Esophagus squamous epithelium (tissue), 5 donors: ENCODE measurements around the gene CCDC39. TPM values are rescaled to one million over a fixed set of nuclear protein-coding genes. Genes with fewer than 3 reads are reported as not detected.
"Not testable (repeated sequence)": the region's sequence is repeated elsewhere in the genome, so short reads cannot be mapped to it uniquely, and the experiment has no call there.

Experiments used
- DNase-seq: peaks from one replicate; lab custom pipeline; 2025; lab: John Stamatoyannopoulos, UW
- H3K27ac ChIP-seq, 4 donors: fragments of 200-600 bp; sonication (generic); one replicate each; pipeline ENCODE4 v1.5.1; 2016 to 2019; ENCODE audit warnings: mild to moderate bottlenecking in 1 of 4
- H3K27me3 ChIP-seq, 4 donors: fragments of 200-600 bp; sonication (generic); 1 replicate in 3 of 4; 2 replicates in 1 of 4; pipeline versions ENCODE4 v1.5.1 to v1.6.0; 2017 to 2021; ENCODE audit warnings: antibody characterized with exemption in 1 of 4
- H3K36me3 ChIP-seq, 3 donors: fragments of 200-600 bp; sonication (generic); one replicate each; pipeline ENCODE4 v1.5.1; 2016 to 2019
- H3K4me1 ChIP-seq, 3 donors: fragments of 200-600 bp; sonication (generic); one replicate each; pipeline ENCODE4 v1.5.1; 2017 to 2019
- H3K4me3 ChIP-seq, 4 donors: fragments of 200-600 bp; sonication (generic); 1 replicate in 3 of 4; 2 replicates in 1 of 4; pipeline ENCODE4 v1.5.1; 2016 to 2019; ENCODE audit warnings: mild to moderate bottlenecking in 2 of 4, moderate library complexity in 1 of 4
- H3K9me3 ChIP-seq, 3 donors: fragments of 200-600 bp; sonication (generic); one replicate each; pipeline ENCODE4 v1.5.1; 2016 to 2019
- POLR2A ChIP-seq, 4 donors: fragments of 450-650 bp; IDR thresholded peaks; one replicate each; pipeline ENCODE4 v1.6.1; 2017; ENCODE audit warnings: antibody characterized with exemption in 4 of 4, mild to moderate bottlenecking in 4 of 4, moderate library complexity in 3 of 4
- WGBS, 2 donors: methylation state at CpG; one replicate each; pipeline ENCODE4 v1.1.5; 2018; 5-methylcytosine and 5-hydroxymethylcytosine counted together
- intact Hi-C: fragments of 100-400 bp; cut with DNase I; formaldehyde crosslinking; loops from one replicate; pipeline ENCODE4 v1.15.0; 2022
- total RNA-seq, 4 donors: library from RNA; depleted of rRNA; stranded (reverse); fragments of >200 nt; gene quantifications; one replicate each; pipeline ENCODE4 v1.1.0, GENCODE V29; 2016
- TF ChIP-seq, protein P1 (sequence below), 6 experiments: fragments of 450-650 bp in 4 of 6; fragments of 200-600 bp in 2 of 6; sonication (generic) in 2 of 6; IDR thresholded peaks; one replicate each; pipeline ENCODE4 v1.5.1; 2016 to 2019; ENCODE audit warnings: antibody characterized with exemption in 6 of 6, mild to moderate bottlenecking in 4 of 6, moderate library complexity in 4 of 6
- donor health status: DM: yes; HTN: yes; CAD: no.

The CCDC39 gene
- total RNA-seq, 4 donors from 2014 or later: not detected

DNA sequence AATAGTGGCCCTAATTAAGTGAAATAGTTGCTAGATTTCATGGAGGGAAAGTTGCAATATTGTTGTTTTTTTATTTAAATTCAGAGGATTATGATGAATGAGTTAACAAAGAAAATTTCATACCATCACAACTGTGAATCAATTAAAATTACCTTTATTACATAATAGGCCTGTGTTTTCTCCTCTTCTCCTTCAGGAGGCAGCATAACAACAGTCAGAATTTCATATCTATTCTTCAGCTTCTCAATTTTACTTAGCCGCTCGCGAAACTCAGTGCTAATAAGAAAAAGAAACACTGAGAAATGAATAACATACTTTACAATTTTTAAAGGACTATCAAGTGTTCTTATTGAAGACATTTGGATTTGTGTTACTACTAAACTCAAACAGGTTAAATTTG is 48.0 kb downstream of the CCDC39 start:
- no peak for DNase-seq
- peaks cover 0 to 6% (median 0%) of the 10 kb centered on the region in 3 donors for H3K36me3 ChIP-seq
- no peaks in the 10 kb centered on the region for H3K9me3 ChIP-seq
- intact Hi-C loops: no loop called here
- no peak overlapping the region for H3K27ac ChIP-seq
- H3K27me3 ChIP-seq: peaks cover 0 to 10% (median 0%) of the 10 kb centered on the region in 4 donors
- 88 to 94% methylated on average over 3 of the region's 3 CpGs for WGBS, 2 donors
- H3K4me1 ChIP-seq: no peaks in the 10 kb centered on the region
- no peak overlapping the region for H3K4me3 ChIP-seq
- TF ChIP-seq POLR2A (IDR thresholded peaks at IDR 0.05): no peak
- TF ChIP-seq, protein P1, sequence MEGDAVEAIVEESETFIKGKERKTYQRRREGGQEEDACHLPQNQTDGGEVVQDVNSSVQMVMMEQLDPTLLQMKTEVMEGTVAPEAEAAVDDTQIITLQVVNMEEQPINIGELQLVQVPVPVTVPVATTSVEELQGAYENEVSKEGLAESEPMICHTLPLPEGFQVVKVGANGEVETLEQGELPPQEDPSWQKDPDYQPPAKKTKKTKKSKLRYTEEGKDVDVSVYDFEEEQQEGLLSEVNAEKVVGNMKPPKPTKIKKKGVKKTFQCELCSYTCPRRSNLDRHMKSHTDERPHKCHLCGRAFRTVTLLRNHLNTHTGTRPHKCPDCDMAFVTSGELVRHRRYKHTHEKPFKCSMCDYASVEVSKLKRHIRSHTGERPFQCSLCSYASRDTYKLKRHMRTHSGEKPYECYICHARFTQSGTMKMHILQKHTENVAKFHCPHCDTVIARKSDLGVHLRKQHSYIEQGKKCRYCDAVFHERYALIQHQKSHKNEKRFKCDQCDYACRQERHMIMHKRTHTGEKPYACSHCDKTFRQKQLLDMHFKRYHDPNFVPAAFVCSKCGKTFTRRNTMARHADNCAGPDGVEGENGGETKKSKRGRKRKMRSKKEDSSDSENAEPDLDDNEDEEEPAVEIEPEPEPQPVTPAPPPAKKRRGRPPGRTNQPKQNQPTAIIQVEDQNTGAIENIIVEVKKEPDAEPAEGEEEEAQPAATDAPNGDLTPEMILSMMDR (IDR thresholded peaks at IDR 0.05): no peak

DNA sequence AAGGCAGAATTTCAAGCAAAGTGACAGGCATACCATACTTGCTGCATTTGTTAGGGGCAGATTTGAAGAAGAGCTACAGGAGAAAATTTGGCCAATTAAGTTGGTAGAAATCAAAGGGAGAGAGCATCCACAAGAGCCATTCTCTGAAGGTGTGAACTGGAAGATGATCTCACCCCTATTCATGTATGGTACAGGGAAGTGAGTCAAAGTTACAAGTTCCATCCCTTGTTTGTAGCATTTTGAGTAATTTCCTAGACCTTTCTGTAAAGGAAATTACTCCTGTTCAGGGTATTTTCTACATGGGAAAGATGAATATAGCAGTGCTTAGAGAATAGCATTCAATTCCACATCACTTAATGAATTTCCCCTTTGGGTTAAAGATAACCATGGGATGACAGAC is 48.9 kb downstream of the CCDC39 start:
- TF ChIP-seq POLR2A (IDR thresholded peaks at IDR 0.05): no peak
- TF ChIP-seq, protein P1 (IDR thresholded peaks at IDR 0.05): no peak
- no peak for DNase-seq
- Histone ChIP-seq H3K4me1 (no peaks in the 10 kb centered on the region), H3K36me3 (peaks cover 0 to 8% (median 0%) of the 10 kb centered on the region in 3 donors), H3K9me3 (no peaks in the 10 kb centered on the region), H3K4me3 (no peak overlapping the region), H3K27me3 (peaks cover 0 to 10% (median 0%) of the 10 kb centered on the region in 4 donors), H3K27ac (no peak overlapping the region)
- intact Hi-C loops: no loop called here

DNA sequence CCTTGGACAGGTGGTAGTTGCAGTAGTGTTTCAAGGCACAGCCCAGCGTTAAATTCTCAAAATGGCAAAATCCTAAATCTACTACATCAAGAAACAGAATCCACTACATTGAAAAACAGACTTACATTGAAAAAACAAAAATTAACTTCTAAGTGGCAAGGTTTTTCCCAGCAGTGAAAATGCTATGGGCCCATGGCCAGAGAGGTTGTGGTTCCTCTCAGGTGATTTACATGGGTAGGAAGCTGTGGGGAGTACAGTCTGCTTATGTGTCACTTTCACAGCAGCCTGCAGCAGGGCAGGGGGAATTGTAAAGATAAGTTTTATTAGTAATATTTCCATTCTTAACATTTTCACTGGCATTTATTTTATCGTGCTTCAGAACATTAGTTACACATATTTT is 52.4 kb downstream of the CCDC39 start:
- intact Hi-C loops: no loop called here
- no peaks in the 10 kb centered on the region for H3K27me3 ChIP-seq
- WGBS, 2 donors: 95 to 96% methylated on average over 1 to 2 of the region's 2 CpGs
- no peak overlapping the region for H3K27ac ChIP-seq
- H3K4me1 ChIP-seq: no peaks in the 10 kb centered on the region
- no peak for DNase-seq
- no peaks in the 10 kb centered on the region for H3K9me3 ChIP-seq
- peaks cover 0 to 8% (median 0%) of the 10 kb centered on the region in 3 donors for H3K36me3 ChIP-seq
- TF ChIP-seq POLR2A (IDR thresholded peaks at IDR 0.05): no peak
- TF ChIP-seq, protein P1 (IDR thresholded peaks at IDR 0.05): no peak
- H3K4me3 ChIP-seq: no peak overlapping the region

DNA sequence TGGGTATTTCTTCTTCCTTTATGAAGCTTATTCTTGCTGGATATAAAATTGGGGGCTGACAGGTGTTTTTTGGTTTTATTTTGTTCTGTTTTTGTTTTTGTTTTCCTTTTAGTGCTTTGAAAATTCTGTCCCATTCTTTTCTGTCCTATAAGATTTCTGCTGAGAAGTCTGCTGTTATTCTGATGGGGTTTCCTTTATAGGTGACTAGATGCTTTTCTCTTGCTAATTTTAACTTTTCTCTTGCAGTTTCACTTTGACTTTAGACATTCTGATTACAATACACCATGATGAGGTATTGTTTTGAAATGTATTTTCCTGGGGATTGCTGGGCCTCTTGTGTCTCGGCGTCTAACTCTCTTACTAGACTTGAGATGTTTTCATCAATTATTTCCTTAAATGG is 54.6 kb downstream of the CCDC39 start:
- H3K9me3 ChIP-seq: no peaks in the 10 kb centered on the region
- H3K4me3 ChIP-seq: no peak overlapping the region
- peaks cover 0 to 8% (median 0%) of the 10 kb centered on the region in 3 donors for H3K36me3 ChIP-seq
- 86 to 89% methylated on average over 2 of the region's 2 CpGs for whole genome bisulfite sequencing, 2 donors
- no peak for TF ChIP-seq POLR2A (IDR thresholded peaks at IDR 0.05)
- H3K27ac ChIP-seq: no peak overlapping the region
- DNase-seq: no peak
- intact Hi-C loops: no loop called here
- no peaks in the 10 kb centered on the region for H3K27me3 ChIP-seq
- no peaks in the 10 kb centered on the region for H3K4me1 ChIP-seq

DNA sequence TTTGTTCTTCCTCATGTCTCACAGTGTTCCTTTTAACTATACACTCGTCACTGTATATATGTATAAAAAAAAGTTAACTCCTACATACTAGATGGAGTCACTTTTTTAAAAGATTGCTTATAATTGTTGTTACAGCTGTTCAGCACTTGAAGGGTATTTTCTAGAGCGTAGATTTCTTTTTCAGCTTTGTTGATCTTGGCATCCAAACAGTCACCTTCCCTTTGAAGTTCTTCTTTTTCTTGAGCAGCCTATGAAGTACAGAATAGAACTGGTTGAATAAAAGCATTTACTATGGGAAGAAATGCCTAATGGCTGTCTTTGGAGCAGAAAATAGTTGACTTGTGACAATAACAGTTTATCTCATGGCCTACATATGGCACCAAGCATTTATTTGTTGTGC is 59.6 kb downstream of the CCDC39 start:
- H3K36me3 ChIP-seq: no peaks in the 10 kb centered on the region
- no peak for DNase-seq
- no peaks in the 10 kb centered on the region for H3K4me1 ChIP-seq
- no peak overlapping the region for H3K27ac ChIP-seq
- no peaks in the 10 kb centered on the region for H3K27me3 ChIP-seq
- intact Hi-C loops: no loop called here
- no peaks in the 10 kb centered on the region for H3K9me3 ChIP-seq
- 42 to 46% methylated on average over 2 of the region's 2 CpGs for WGBS, 2 donors
- H3K4me3 ChIP-seq: no peak overlapping the region
- TF ChIP-seq, protein P1 (IDR thresholded peaks at IDR 0.05): no peak
- no peak for TF ChIP-seq POLR2A (IDR thresholded peaks at IDR 0.05)

DNA sequence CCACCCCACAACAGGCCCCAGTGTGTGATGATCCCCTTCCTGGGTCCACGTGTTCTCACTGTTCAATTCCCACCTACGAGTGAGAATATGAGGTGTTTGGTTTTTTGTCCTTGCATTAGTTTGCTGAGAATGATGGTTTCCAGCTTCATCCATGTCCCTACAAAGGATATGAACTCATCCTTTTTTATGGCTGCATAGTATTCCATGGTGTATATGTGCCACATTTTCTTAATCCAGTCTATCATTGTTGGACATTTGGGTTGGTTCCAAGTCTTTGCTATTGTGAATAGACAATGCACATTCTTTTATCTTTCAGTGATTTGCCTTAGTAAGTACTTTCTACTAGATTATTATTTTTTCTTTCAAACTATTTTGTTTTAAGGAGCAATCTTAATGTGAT is 60.7 kb downstream of the CCDC39 start:
- H3K4me1 ChIP-seq, H3K36me3 ChIP-seq, H3K4me3 ChIP-seq, DNase-seq, H3K27ac ChIP-seq, H3K27me3 ChIP-seq, H3K9me3 ChIP-seq, intact Hi-C loops: not testable (repeated sequence)
- WGBS, 2 donors: 96 to 97% methylated on average over 2 of the region's 2 CpGs
